ENCODE measurements around the gene CEBPA. TPM values are rescaled to one million over a fixed set of nuclear protein-coding genes. Genes with fewer than 3 reads are reported as not detected.

CEBPA gene
- total and polyA plus RNA-seq, 2 donors (not counting 1 experiment from before 2014, with no cell fraction given): 1.7 to 2.6 TPM

- ATAC-seq (ENCODE audit: low read depth) (no peak), DNase-seq (no peak)
- intact Hi-C loops (cut with micrococcal nuclease): no loop called here
- ChIA-PET POLR2A (no interaction called here), CTCF (no interaction called here)
- H3K9me3 ChIP-seq (ENCODE audit: control extremely low read depth in 1 of 3, control insufficient read depth in 2 of 3, insufficient read depth in 1 of 3, low read length in 2 of 3): peaks cover 0 to 10% (median 0%) of the 10 kb centered on the region in 3 donors
- peaks cover 19 to 21% of the 10 kb centered on the region in 2 donors for H3K4me1 ChIP-seq (ENCODE audit: control insufficient read depth in 2 of 2, insufficient read depth in 2 of 2, low read length in 2 of 2)
- H3K9me3 Mint-ChIP-seq (ENCODE audit: insufficient read depth): no peaks in the 10 kb centered on the region
- no peak overlapping the region for H3K27ac ChIP-seq (ENCODE audit: low read length in 2 of 2)
- H3K4me2 ChIP-seq (replicated peaks; ENCODE audit: low read depth, low read length, poor library complexity, severe bottlenecking): no peak overlapping the region
- no peak overlapping the region for H3K4me3 Mint-ChIP-seq
- H3K9ac ChIP-seq (ENCODE audit: low read length): no peak overlapping the region
- H3K27me3 ChIP-seq (replicated peaks in 1 of 4; ENCODE audit: control extremely low read depth in 1 of 4, control insufficient read depth in 3 of 4, insufficient read depth in 4 of 4, low read length in 3 of 4): peaks cover 0 to 61% (median 25%) of the 10 kb centered on the region in 4 experiments
- 88% methylated on average over 6 of the region's 8 CpGs for WGBS (ENCODE audit: insufficient coverage)
- H3K79me2 ChIP-seq (ENCODE audit: control insufficient read depth, insufficient read depth, low read length): no peaks in the 10 kb centered on the region
- peaks cover 36% of the 10 kb centered on the region for H3K27me3 Mint-ChIP-seq
- TF ChIP-seq CTCF (IDR thresholded peaks at IDR 0.05) (no peak), EZH2 (IDR thresholded peaks at IDR 0.05; ENCODE audit: borderline replicate concordance, insufficient read depth, low read depth, low read length, poor library complexity, severe bottlenecking) (no peak)
- no peak overlapping the region for H3K4me3 ChIP-seq (ENCODE audit: control extremely low read depth in 1 of 5, extremely low read depth in 1 of 5, insufficient read depth in 1 of 5, low read depth in 2 of 5, low read length in 4 of 5)
- H3K27ac Mint-ChIP-seq: no peak overlapping the region
- H2AFZ ChIP-seq (ENCODE audit: insufficient read depth, low read depth, low read length, poor library complexity, severe bottlenecking): no peak overlapping the region
- no peaks in the 10 kb centered on the region for H4K20me1 ChIP-seq (ENCODE audit: control insufficient read depth, insufficient read depth, low read length, poor library complexity, severe bottlenecking)
- no peaks in the 10 kb centered on the region for H3K36me3 ChIP-seq (replicated peaks in 1 of 2; ENCODE audit: control extremely low read depth in 1 of 2, control insufficient read depth in 1 of 2, extremely low read depth in 1 of 2, insufficient read depth in 2 of 2, low read length in 1 of 2)
- H3K4me1 Mint-ChIP-seq: peaks cover 8% of the 10 kb centered on the region
These were observed 3.2 kb downstream of the CEBPA start for GRCh38 chr19:33299051-33299688.

- Mint-ChIP-seq H3K4me1 (peaks cover 3% of the 10 kb centered on the region), H3K4me3 (no peak overlapping the region), H3K9me3 (ENCODE audit: insufficient read depth) (no peaks in the 10 kb centered on the region), H3K27ac (no peak overlapping the region), H3K27me3 (peaks cover 35% of the 10 kb centered on the region)
- Histone ChIP-seq H4K20me1 (ENCODE audit: control insufficient read depth, insufficient read depth, low read length, poor library complexity, severe bottlenecking) (no peaks in the 10 kb centered on the region), H3K9me3 (ENCODE audit: control extremely low read depth in 1 of 3, control insufficient read depth in 2 of 3, insufficient read depth in 1 of 3, low read length in 2 of 3) (peaks cover 0 to 9% (median 0%) of the 10 kb centered on the region in 3 donors), H3K4me2 (replicated peaks; ENCODE audit: low read depth, low read length, poor library complexity, severe bottlenecking) (no peak overlapping the region), H3K79me2 (ENCODE audit: control insufficient read depth, insufficient read depth, low read length) (no peaks in the 10 kb centered on the region), H3K4me3 (ENCODE audit: control extremely low read depth in 1 of 5, extremely low read depth in 1 of 5, insufficient read depth in 1 of 5, low read depth in 2 of 5, low read length in 4 of 5) (no peak overlapping the region), H3K9ac (ENCODE audit: low read length) (no peak overlapping the region), H3K27me3 (replicated peaks in 1 of 4; ENCODE audit: control extremely low read depth in 1 of 4, control insufficient read depth in 3 of 4, insufficient read depth in 4 of 4, low read length in 3 of 4) (peaks cover 0 to 61% (median 24%) of the 10 kb centered on the region in 4 experiments), H2AFZ (ENCODE audit: insufficient read depth, low read depth, low read length, poor library complexity, severe bottlenecking) (no peak overlapping the region), H3K27ac (ENCODE audit: low read length in 2 of 2) (no peak overlapping the region), H3K36me3 (replicated peaks in 1 of 2; ENCODE audit: control extremely low read depth in 1 of 2, control insufficient read depth in 1 of 2, extremely low read depth in 1 of 2, insufficient read depth in 2 of 2, low read length in 1 of 2) (no peaks in the 10 kb centered on the region), H3K4me1 (ENCODE audit: control insufficient read depth in 2 of 2, insufficient read depth in 2 of 2, low read length in 2 of 2) (peaks cover 12 to 14% of the 10 kb centered on the region in 2 donors)
- WGBS (ENCODE audit: insufficient coverage): 75% methylated on average over 13 of the region's 25 CpGs
- TF ChIP-seq CTCF (IDR thresholded peaks at IDR 0.05): no peak
- TF ChIP-seq EZH2 (IDR thresholded peaks at IDR 0.05; ENCODE audit: borderline replicate concordance, insufficient read depth, low read depth, low read length, poor library complexity, severe bottlenecking): no peak
- intact Hi-C loops (cut with micrococcal nuclease): no loop called here
- ATAC-seq (ENCODE audit: low read depth) (no peak), DNase-seq (no peak)
- POLR2A ChIA-PET: no interaction called here
- CTCF ChIA-PET: no interaction called here
These were observed 4.0 kb downstream of the CEBPA start for GRCh38 chr19:33298146-33298911.

All from B cell (primary cell).